Prostate gland (tissue), 2 donors: ENCODE results near the gene PMM1.

Experiments
- CTCF ChIP-seq, 4 experiments: fragments of 200-600 bp in 2 of 4; fragments of 450-650 bp in 2 of 4; sonication (generic) in 2 of 4; IDR thresholded peaks; 1 replicate in 3 of 4; 2 replicates in 1 of 4; pipeline ENCODE4 v1.5.1; 2016 to 2019; ENCODE audit warnings: antibody characterized with exemption in 4 of 4, mild to moderate bottlenecking in 2 of 4, moderate library complexity in 2 of 4
- POLR2AphosphoS5 ChIP-seq: sonication (generic); formaldehyde crosslinking; IDR thresholded peaks from one replicate; pipeline ENCODE4 v1.6.1; 2017; ENCODE audit warnings: antibody characterized with exemption

- TF ChIP-seq CTCF (IDR thresholded peaks at IDR 0.05), result no peak
- TF ChIP-seq POLR2AphosphoS5, result no peak
These were observed 10.2 kb downstream of the PMM1 start for GRCh38 chr22:41579297-41579996.
